Measurements from ENCODE around the gene MAN1C1.

The MAN1C1 gene

DNA sequence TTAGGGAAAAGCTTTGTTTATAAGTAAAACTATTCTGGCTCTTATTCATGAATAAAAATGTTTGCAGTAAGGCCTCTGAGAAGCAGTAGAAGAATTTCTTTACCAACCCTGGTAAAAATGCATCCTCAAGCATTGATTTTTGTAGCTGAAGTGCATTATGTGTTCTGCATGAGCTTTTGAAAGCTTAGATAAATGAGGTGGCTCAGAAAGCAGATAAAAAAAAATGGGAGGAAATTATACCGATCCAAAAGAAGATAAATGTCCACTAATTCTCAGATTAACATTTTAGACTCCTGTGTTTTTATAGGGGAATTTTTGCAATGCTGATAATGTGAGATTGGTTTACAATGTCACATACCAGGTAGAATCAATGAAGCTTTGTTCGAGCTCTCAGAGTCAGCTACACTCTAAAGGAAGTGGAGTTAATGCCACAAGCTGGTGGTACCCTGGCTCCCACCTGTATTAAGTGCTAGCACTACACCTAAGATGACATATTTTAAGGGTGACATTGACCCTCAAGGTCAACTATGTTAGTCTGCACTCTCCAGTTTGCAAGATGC is 97.9 kb downstream of the MAN1C1 start:
- H3K27ac ChIP-seq: no peak overlapping the region
- TF ChIP-seq CTCF (conservative IDR thresholded peaks at IDR 0.05) (no peak), ZFX (IDR thresholded peaks at IDR 0.05) (no peak)

GRCh38 chr1:25715888-25716287 is 99.3 kb downstream of the MAN1C1 start:
- TF ChIP-seq CTCF (conservative IDR thresholded peaks at IDR 0.05) (no peak), ZFX (IDR thresholded peaks at IDR 0.05) (no peak)
- H3K27ac ChIP-seq: no peak overlapping the region

DNA sequence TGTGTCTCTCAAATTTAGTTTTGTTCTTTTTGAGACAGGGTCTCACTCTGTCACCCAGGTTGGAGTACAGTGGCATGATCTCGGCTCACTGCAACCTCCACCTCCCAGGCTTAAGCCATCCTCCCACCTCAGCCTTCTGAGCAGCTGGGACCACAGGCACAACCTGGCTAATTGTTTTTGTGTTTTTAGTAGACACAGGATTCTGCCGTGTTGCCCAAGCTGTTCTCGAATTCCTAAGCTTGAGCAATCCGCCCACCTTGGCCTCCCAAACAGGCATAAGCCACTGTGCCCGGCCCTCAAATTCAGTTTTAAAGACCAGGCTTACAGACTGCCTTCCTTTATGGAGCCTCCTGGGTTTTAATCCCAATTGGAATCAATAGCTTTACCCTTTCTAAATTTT is 99.7 kb downstream of the MAN1C1 start:
- no peak overlapping the region for H3K27ac ChIP-seq
- no peak for TF ChIP-seq ZFX (IDR thresholded peaks at IDR 0.05)
- TF ChIP-seq CTCF (conservative IDR thresholded peaks at IDR 0.05): no peak

DNA sequence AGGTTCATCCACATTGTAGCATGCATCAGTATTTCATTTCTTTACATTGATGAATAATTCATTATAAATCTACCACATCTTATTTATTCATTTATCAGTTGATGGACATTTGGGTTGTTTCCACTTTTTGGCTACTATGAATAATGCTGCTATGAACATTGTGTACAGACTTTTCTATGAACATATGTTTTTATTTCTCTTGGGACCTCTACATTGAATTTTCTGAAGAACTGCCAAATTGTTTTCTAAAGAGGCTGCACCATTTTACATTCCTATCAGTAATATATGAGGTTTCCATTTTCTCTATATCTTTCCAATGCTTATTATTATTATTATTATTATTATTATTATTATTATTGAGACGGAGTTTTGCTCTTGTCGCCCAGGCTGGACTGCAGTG is 102.1 kb downstream of the MAN1C1 start:
- H3K27ac ChIP-seq: no peak overlapping the region
- no peak for TF ChIP-seq CTCF (conservative IDR thresholded peaks at IDR 0.05)
- no peak for TF ChIP-seq ZFX (IDR thresholded peaks at IDR 0.05)

GRCh38 chr1:25720624-25721023 is 104.0 kb downstream of the MAN1C1 start:
- H3K27ac ChIP-seq: no peak overlapping the region
- TF ChIP-seq CTCF (conservative IDR thresholded peaks at IDR 0.05) (no peak), ZFX (IDR thresholded peaks at IDR 0.05) (no peak)

- no peak overlapping the region for H3K27ac ChIP-seq
- no peak for TF ChIP-seq CTCF (conservative IDR thresholded peaks at IDR 0.05)
- no peak for TF ChIP-seq ZFX (IDR thresholded peaks at IDR 0.05)
Observed at GRCh38 chr1:25723250-25723880, 106.8 kb downstream of the MAN1C1 start.

- TF ChIP-seq CTCF (conservative IDR thresholded peaks at IDR 0.05): no peak
- TF ChIP-seq ZFX (IDR thresholded peaks at IDR 0.05): no peak
- no peak overlapping the region for H3K27ac ChIP-seq
Observed at GRCh38 chr1:25724201-25724600, 107.6 kb downstream of the MAN1C1 start.

All from C4-2B (cell line).